K562 (cell line): ENCODE data around the gene CYP24A1. TPM values are rescaled to one million over a fixed set of nuclear protein-coding genes. Genes with fewer than 3 reads are reported as not detected.
A peak's percentile ranks its signal among the peaks of the same experiment; 100 is the strongest.

Experiments
- ATAC-seq: fragments of 200-7000 bp; cut with Tn5 transposase; 3 replicates; pipeline ENCODE4 v1.9.1; 2020; ENCODE audit warnings: moderate library complexity
- BruUV-seq: library from RNA; stranded (reverse); fragments of 400-500 nt; replicated peaks from 2 replicates; lab custom pipeline; 2021; lab: Mats Ljungman, UMichigan
- CTCF ChIA-PET: fragments of 300-600 bp; formaldehyde crosslinking; extraction: SDS; loops from one replicate; lab custom pipeline; 2021; ENCODE audit warnings: low intra/inter-chr PET ratio; lab: Yijun Ruan, JAX
- POLR2A ChIA-PET: fragments of 300-600, 350-650 bp; sonication (Branson Sonifier 250); formaldehyde crosslinking; extraction: SDS; loops from one replicate; lab custom pipeline; 2021; ENCODE audit warnings: antibody characterized with exemption, inconsistent platforms; lab: Yijun Ruan, JAX
- DNase-seq, 4 experiments: peaks; one replicate each; pipeline versions ENCODE4 v3.0.0 to v3.0.0-alpha.2; 2011 to 2018; ENCODE audit warnings: low spot score in 3 of 4, mixed read lengths in 3 of 4; ENCODE audit errors: extremely low read depth in 1 of 4
- FAIRE-seq: peaks from 2 replicates; lab custom pipeline; 2011; peaks lifted over from hg19 to GRCh38; lab: Jason Lieb, UNC
- H2AFZ ChIP-seq: 2 replicates; pipeline ENCODE4 v1.6.0; 2011; ENCODE audit warnings: low read depth, low read length, control low read depth, inconsistent platforms
- H3K27ac ChIP-seq: fragments of 200-600 bp; 3 replicates; pipeline ENCODE4 v1.8.0; 2011; ENCODE audit warnings: low read depth, mild to moderate bottlenecking, control low read depth, inconsistent platforms, low read length, moderate library complexity, mixed read lengths; ENCODE audit errors: extremely low read depth
- H3K27me3 ChIP-seq, 2 experiments: fragments of 300-600 bp in 1 of 2; 2 replicates in 1 of 2; 3 replicates in 1 of 2; pipeline versions ENCODE4 v1.6.0 to v1.8.0; 2011; ENCODE audit warnings: inconsistent platforms in 2 of 2, low read length in 2 of 2, mild to moderate bottlenecking in 1 of 2, mixed read lengths in 1 of 2, moderate library complexity in 1 of 2; ENCODE audit not compliant: control insufficient read depth in 2 of 2, insufficient read depth in 2 of 2
- H3K36me3 ChIP-seq: fragments of 300-600 bp; 3 replicates; pipeline ENCODE4 v1.8.0; 2011; ENCODE audit warnings: mild to moderate bottlenecking, low read length, inconsistent platforms; ENCODE audit not compliant: control insufficient read depth, insufficient read depth
- H3K4me1 ChIP-seq, 2 experiments: fragments of 200-600 bp in 1 of 2; replicated peaks in 1 of 2; 2 replicates in 1 of 2; 3 replicates in 1 of 2; pipeline versions ENCODE4 v1.5.1 to v1.8.0; 2011; ENCODE audit warnings: inconsistent platforms in 2 of 2, low read length in 2 of 2, mild to moderate bottlenecking in 1 of 2, mixed read lengths in 1 of 2, moderate library complexity in 1 of 2; ENCODE audit not compliant: control insufficient read depth in 2 of 2, insufficient read depth in 2 of 2
- H3K4me2 ChIP-seq: 2 replicates; pipeline ENCODE4 v1.6.1; 2011; ENCODE audit warnings: low read length, control low read depth, inconsistent platforms, mixed read lengths; ENCODE audit not compliant: insufficient read depth
- H3K4me3 ChIP-seq: fragments of 200-600 bp; sonication (generic), shearing (Covaris generic); 2 replicates; pipeline ENCODE4 v1.5.1; 2016; ENCODE audit warnings: control low read depth, inconsistent platforms
- H3K79me2 ChIP-seq: fragments of 200-600 bp; 3 replicates; pipeline ENCODE4 v1.8.0; 2011; ENCODE audit warnings: low read length, inconsistent platforms; ENCODE audit not compliant: control insufficient read depth, insufficient read depth
- H3K9ac ChIP-seq, 2 experiments: 2 replicates each; pipeline versions ENCODE4 v1.6.0 to v1.6.1; 2011; ENCODE audit warnings: low read depth in 2 of 2, low read length in 2 of 2, control low read depth in 1 of 2, inconsistent platforms in 1 of 2, mild to moderate bottlenecking in 1 of 2, mixed read lengths in 1 of 2; ENCODE audit not compliant: insufficient read depth in 1 of 2
- H3K9me1 ChIP-seq: one replicate; pipeline ENCODE4 v1.6.0; 2011; ENCODE audit warnings: inconsistent platforms, mild to moderate bottlenecking, low read length, moderate library complexity; ENCODE audit not compliant: control insufficient read depth, insufficient read depth
- H3K9me3 ChIP-seq: replicated peaks from 2 replicates; pipeline ENCODE4 v1.5.1; 2011; ENCODE audit warnings: low read depth, low read length, inconsistent platforms; ENCODE audit not compliant: control insufficient read depth, insufficient read depth
- H4K20me1 ChIP-seq: replicated peaks from 2 replicates; pipeline ENCODE4 v1.6.1; 2011; ENCODE audit warnings: low read length, inconsistent platforms, mixed read lengths; ENCODE audit not compliant: control insufficient read depth, insufficient read depth
- MCM5 ChIP-seq: fragments of 450-650 bp; IDR thresholded peaks from 2 replicates; pipeline ENCODE4 v1.6.1; 2016; ENCODE audit warnings: low read depth
- ZBTB11 ChIP-seq, 3 experiments: fragments of 200-800 bp in 1 of 3; fragments of 250-450 bp in 1 of 3; fragments of 450-650 bp in 1 of 3; sonication (Bioruptor Pico) in 1 of 3; sonication (Bioruptor generic) in 1 of 3; formaldehyde crosslinking in 1 of 3; IDR thresholded peaks; 2 replicates each; pipeline versions ENCODE4 v1.6.1 to v1.8.0; 2016 to 2022; ENCODE audit warnings: mild to moderate bottlenecking in 2 of 3, missing genetic modification characterization in 2 of 3, missing compliant biosample characterization in 1 of 3, moderate library complexity in 1 of 3
- WGBS: fragments of 100-300 bp; shearing (Covaris generic); methylation state at CpG from one replicate; pipeline ENCODE4 v1.1.6; 2016; ENCODE audit warnings: low coverage, mixed read lengths; ENCODE audit not compliant: insufficient coverage; ENCODE audit errors: missing lambda C conversion rate; 5-methylcytosine and 5-hydroxymethylcytosine counted together
- in situ Hi-C: fragments of 300-500 bp; cut with MboI; formaldehyde crosslinking; loops from 4 replicates; pipeline ENCODE4 v1.15.0; 2018; ENCODE audit warnings: inconsistent platforms, mixed read lengths
- intact Hi-C: fragments of 100-400 bp; cut with micrococcal nuclease; formaldehyde crosslinking; loops from 2 replicates; pipeline ENCODE4 v1.14.2; 2022
- polyA plus RNA-seq, 8 experiments: library from polyadenylated mRNA; depleted of rRNA in 4 of 8; stranded (reverse) in 5 of 8; unstranded in 3 of 8; fragments of >200 nt; fragmentation: Nextera tagmentation in 2 of 8; fragmentation: Illumina TruSeq in 1 of 8; extraction: Ambion mirVana in 2 of 8; extraction: Trizol in 1 of 8; gene quantifications; 2 replicates each; pipeline versions ENCODE4 v1.2.1 to v1.2.3, GENCODE V29; 2011 to 2014; ENCODE audit warnings: inconsistent platforms in 1 of 8, missing spikeins in 1 of 8
- total RNA-seq, 7 experiments: library from RNA; depleted of rRNA in 6 of 7; stranded (reverse); fragments of >200 nt in 6 of 7; fragmentation: Illumina TruSeq in 2 of 7; extraction: Trizol in 2 of 7; gene quantifications; 2 replicates each; pipeline versions ENCODE4 v1.2.1 to v1.2.3, GENCODE V29; 2011 to 2021; ENCODE audit warnings: low replicate concordance in 1 of 7

Gene CYP24A1
- total and polyA plus RNA-seq, 9 of the 15 experiments (the other 6 are each of a cell fraction or from before 2014, with no cell fraction given): 0.04 TPM; not detected in 8

GRCh38 chr20:54122681-54123586, 50.9 kb downstream of the CYP24A1 start:
- BruUV-seq: no TSS peak
- ChIA-PET CTCF (no interaction called here), POLR2A (no interaction called here)
- WGBS: 4% methylated on average over 10 of the region's 10 CpGs
- Histone ChIP-seq H4K20me1 (no peaks in the 10 kb centered on the region), H3K36me3 (no peaks in the 10 kb centered on the region), H3K4me3 (no peak overlapping the region), H3K27me3 (peaks cover 3 to 5% of the 10 kb centered on the region in 2 experiments; a peak in 2 of 5 replicates), H3K4me1 (no peaks in the 10 kb centered on the region; a peak in 1 of 5 replicates), H2AFZ (no peak overlapping the region)
- ATAC-seq (no peak; the same call in 2 of the 3 replicates), FAIRE-seq (no peak), DNase-seq (no peak)
- TF ChIP-seq MCM5 (no peak), ZBTB11 (CRISPR knock-in tag; IDR thresholded peaks at IDR 0.05) (peak in 1 of 3 experiments; percentile 82; a peak in 2 of 6 replicates)
- TF ChIP-seq, all 486 proteins: peak for 1
- Histone ChIP-seq H3K79me2 (no peaks in the 10 kb centered on the region), H3K27ac (no peak overlapping the region), H3K4me2 (no peak overlapping the region), H3K9ac (no peak overlapping the region), H3K9me1 (no peaks in the 10 kb centered on the region), H3K9me3 (no peaks in the 10 kb centered on the region)
- in situ Hi-C loops (no loop called here), intact Hi-C loops (no loop called here)
